OCI-LY7 (cell line): ENCODE results near the gene ZNF831. TPM values are rescaled to one million over a fixed set of nuclear protein-coding genes. Genes with fewer than 3 reads are reported as not detected.

Experiments
- BruUV-seq: library from RNA; stranded (reverse); fragments of 400-500 nt; replicated peaks from 2 replicates; lab custom pipeline; 2021; lab: Mats Ljungman, UMichigan
- CTCF ChIA-PET: fragments of 300-600 bp; sonication (Branson Sonifier 250); formaldehyde crosslinking; loops from one replicate; lab custom pipeline; 2022; ENCODE audit warnings: antibody characterized with exemption; ENCODE audit not compliant: unreplicated experiment; lab: Charles Lee
- POLR2A ChIA-PET: fragments of 300-600 bp; sonication (Branson Sonifier 250); formaldehyde crosslinking; loops from one replicate; lab custom pipeline; 2022; ENCODE audit warnings: antibody characterized with exemption; lab: Charles Lee
- DNase-seq: peaks from one replicate; pipeline ENCODE4 v3.0.0-alpha.2; 2015; ENCODE audit warnings: low spot score
- H2AFZ ChIP-seq: fragments of 200-600 bp; sonication (generic), shearing (Covaris generic); 2 replicates; pipeline ENCODE4 v1.6.1; 2014; ENCODE audit warnings: mild to moderate bottlenecking, antibody characterized with exemption, low read length, moderate library complexity
- H3K27ac ChIP-seq: fragments of 200-600 bp; sonication (generic); 2 replicates; pipeline ENCODE4 v1.5.1; 2014; ENCODE audit warnings: mixed run types, low read depth, mild to moderate bottlenecking, moderate library complexity, low read length, inconsistent platforms; ENCODE audit not compliant: poor library complexity, severe bottlenecking
- H3K36me3 ChIP-seq: fragments of 200-600 bp; sonication (generic); 2 replicates; pipeline ENCODE4 v1.6.1; 2014; ENCODE audit warnings: mild to moderate bottlenecking, antibody characterized with exemption, low read length, moderate library complexity, mixed read lengths; ENCODE audit not compliant: insufficient read depth
- H3K4me1 ChIP-seq: fragments of 200-600 bp; sonication (generic); 2 replicates; pipeline ENCODE4 v1.5.1; 2014; ENCODE audit warnings: mild to moderate bottlenecking, low read length; ENCODE audit not compliant: insufficient read depth, poor library complexity, severe bottlenecking
- H3K4me2 ChIP-seq: fragments of 200-600 bp; sonication (generic); 2 replicates; pipeline ENCODE4 v1.6.1; 2014; ENCODE audit warnings: mild to moderate bottlenecking, low read length
- H3K4me3 ChIP-seq: fragments of 200-600 bp; sonication (generic); 2 replicates; pipeline ENCODE4 v1.5.1; 2014; ENCODE audit warnings: mild to moderate bottlenecking, low read depth, low read length; ENCODE audit not compliant: poor library complexity, severe bottlenecking
- H3K79me2 ChIP-seq: fragments of 200-600 bp; sonication (generic); 2 replicates; pipeline ENCODE4 v1.6.1; 2016; ENCODE audit warnings: low read depth, mild to moderate bottlenecking, low read length, moderate library complexity, mixed read lengths; ENCODE audit not compliant: insufficient read depth
- H3K9me2 ChIP-seq: fragments of 200-600 bp; sonication (generic); 2 replicates; pipeline ENCODE4 v1.6.1; 2016; ENCODE audit warnings: mild to moderate bottlenecking, low read length, mixed read lengths; ENCODE audit not compliant: insufficient read depth
- H3K9me3 ChIP-seq: fragments of 200-600 bp; sonication (generic); 2 replicates; pipeline ENCODE4 v1.6.1; 2014; ENCODE audit warnings: mild to moderate bottlenecking, mixed run types, low read length, mixed read lengths
- H4K20me1 ChIP-seq: fragments of 200-600 bp; sonication (generic); 2 replicates; pipeline ENCODE4 v1.6.1; 2014; ENCODE audit warnings: mild to moderate bottlenecking, antibody characterized with exemption, low read length, moderate library complexity, mixed read lengths; ENCODE audit not compliant: insufficient read depth
- CTCF ChIP-seq: fragments of 200-600 bp; sonication (generic); conservative IDR thresholded peaks from 2 replicates; pipeline ENCODE4 v1.5.1; 2014; ENCODE audit warnings: mild to moderate bottlenecking, antibody characterized with exemption, low read length, moderate library complexity, mixed read lengths
- EZH2phosphoT487 ChIP-seq: fragments of 200-600 bp; sonication (generic); IDR thresholded peaks from 2 replicates; pipeline ENCODE4 v1.6.1; 2018; ENCODE audit warnings: low read depth, borderline replicate concordance, mild to moderate bottlenecking, mixed run types, antibody characterized with exemption, low read length, moderate library complexity, mixed read lengths
- intact Hi-C: fragments of 100-400 bp; cut with micrococcal nuclease; formaldehyde crosslinking; loops from one replicate; pipeline ENCODE4 v1.10.0; 2022; ENCODE audit not compliant: unreplicated experiment
- total RNA-seq, 2 experiments: library from RNA; depleted of rRNA in 1 of 2; stranded (reverse); fragments of >200 nt in 1 of 2; shearing (Covaris generic) in 1 of 2; gene quantifications; 2 replicates each; pipeline ENCODE4 v1.2.3, GENCODE V29; 2014 to 2022

ZNF831 gene
- total RNA-seq, 2 experiments from 2014 or later, result 5.9 to 6.3 TPM

- H4K20me1 ChIP-seq, result no peaks in the 10 kb centered on the region
- intact Hi-C loops, result no loop called here
- TF ChIP-seq CTCF (no peak), EZH2phosphoT487 (no peak)
- no peaks in the 10 kb centered on the region for H3K9me3 ChIP-seq
- H3K9me2 ChIP-seq, result no peaks in the 10 kb centered on the region
- peaks cover 9% of the 10 kb centered on the region for H3K36me3 ChIP-seq
- no peak overlapping the region for H3K4me3 ChIP-seq
- no peak overlapping the region for H3K27ac ChIP-seq
- no TSS peak for BruUV-seq
- H3K4me1 ChIP-seq, result no peaks in the 10 kb centered on the region
- POLR2A ChIA-PET, result no interaction called here
- no peaks in the 10 kb centered on the region for H3K79me2 ChIP-seq
- no peak overlapping the region for H2AFZ ChIP-seq
- DNase-seq, result no peak
- H3K4me2 ChIP-seq, result no peak overlapping the region
- CTCF ChIA-PET, result no interaction called here
These were observed 86.7 kb downstream of the ZNF831 start for GRCh38 chr20:59250293-59250692.

- Histone ChIP-seq H3K9me2 (no peaks in the 10 kb centered on the region), H3K27ac (no peak overlapping the region), H3K79me2 (no peaks in the 10 kb centered on the region), H3K4me3 (no peak overlapping the region), H3K36me3 (peaks cover 9% of the 10 kb centered on the region), H3K4me2 (no peak overlapping the region), H3K9me3 (no peaks in the 10 kb centered on the region), H3K4me1 (no peaks in the 10 kb centered on the region), H4K20me1 (no peaks in the 10 kb centered on the region), H2AFZ (no peak overlapping the region)
- ChIA-PET CTCF (no interaction called here), POLR2A (interaction anchor here (1.1 kb wide), 1 partner anchor 12 kb away, joined by 3 read pairs; no protein-coding TSS in a partner anchor)
- TF ChIP-seq EZH2phosphoT487 (no peak), CTCF (no peak)
- no peak for DNase-seq
- intact Hi-C loops, result no loop called here
- no TSS peak for BruUV-seq
These were observed 89.7 kb downstream of the ZNF831 start for GRCh38 chr20:59253325-59253724.

- Histone ChIP-seq H3K9me2 (no peaks in the 10 kb centered on the region), H3K36me3 (peaks cover 9% of the 10 kb centered on the region), H3K79me2 (no peaks in the 10 kb centered on the region), H4K20me1 (no peaks in the 10 kb centered on the region), H3K4me1 (no peaks in the 10 kb centered on the region), H3K4me2 (no peak overlapping the region), H2AFZ (no peak overlapping the region), H3K27ac (no peak overlapping the region), H3K9me3 (no peaks in the 10 kb centered on the region), H3K4me3 (no peak overlapping the region)
- TF ChIP-seq EZH2phosphoT487 (no peak), CTCF (0 out of 2 replicates have a peak, but pooled peaks have one; percentile 16)
- BruUV-seq, result no TSS peak
- ChIA-PET POLR2A (no interaction called here), CTCF (no interaction called here)
- no peak for DNase-seq
- intact Hi-C loops, result no loop called here
These were observed 90.2 kb downstream of the ZNF831 start for GRCh38 chr20:59253779-59254319.
